Measurements from ENCODE around the gene CPNE2. TPM values are rescaled to one million over a fixed set of nuclear protein-coding genes. Genes with fewer than 3 reads are reported as not detected.
"Not testable (repeated sequence)": the region's sequence is repeated elsewhere in the genome, so short reads cannot be mapped to it uniquely, and the experiment has no call there.

The CPNE2 gene
- total RNA-seq, 1 donor from 2014 or later, result 40.3 TPM

- Histone ChIP-seq H3K27me3 (no peaks in the 10 kb centered on the region), H3K9me3 (no peaks in the 10 kb centered on the region), H3K4me3 (no peak overlapping the region), H3K36me3 (no peaks in the 10 kb centered on the region), H3K4me1 (peaks cover 11% of the 10 kb centered on the region), H3K27ac (no peak overlapping the region)
- TF ChIP-seq POLR2A (IDR thresholded peaks at IDR 0.05) (no peak), CTCF (IDR thresholded peaks at IDR 0.05) (no peak), POLR2AphosphoS5 (IDR thresholded peaks at IDR 0.05; ENCODE audit: insufficient read depth in 1 of 2, low read depth in 1 of 2) (no peak)
- intact Hi-C loops (cut with DNase I), result no loop called here
- no peak for DNase-seq (ENCODE audit: extremely low spot score in 2 of 2)
These were observed 12.3 kb downstream of the CPNE2 start for GRCh38 chr16:57104706-57105105.

- intact Hi-C loops (cut with DNase I), result no loop called here
- Histone ChIP-seq H3K27me3 (no peaks in the 10 kb centered on the region), H3K4me3 (no peak overlapping the region), H3K27ac (no peak overlapping the region), H3K9me3 (no peaks in the 10 kb centered on the region), H3K4me1 (peaks cover 7% of the 10 kb centered on the region), H3K36me3 (no peaks in the 10 kb centered on the region)
- DNase-seq (ENCODE audit: extremely low spot score in 2 of 2), result no peak
- no peak for TF ChIP-seq POLR2A (IDR thresholded peaks at IDR 0.05)
These were observed 12.8 kb downstream of the CPNE2 start for GRCh38 chr16:57105184-57105583.

- Histone ChIP-seq H3K4me1 (peaks cover 7% of the 10 kb centered on the region), H3K9me3 (no peaks in the 10 kb centered on the region), H3K27me3 (no peaks in the 10 kb centered on the region), H3K27ac (no peak overlapping the region), H3K4me3 (no peak overlapping the region), H3K36me3 (no peaks in the 10 kb centered on the region)
- intact Hi-C loops (cut with DNase I), result no loop called here
- TF ChIP-seq POLR2AphosphoS5 (IDR thresholded peaks at IDR 0.05; ENCODE audit: insufficient read depth in 1 of 2, low read depth in 1 of 2) (no peak), POLR2A (IDR thresholded peaks at IDR 0.05) (no peak), CTCF (IDR thresholded peaks at IDR 0.05) (no peak)
- DNase-seq (ENCODE audit: extremely low spot score in 2 of 2), result no peak
These were observed 14.4 kb downstream of the CPNE2 start for GRCh38 chr16:57106767-57107166.

- no peak for DNase-seq (ENCODE audit: extremely low spot score in 2 of 2)
- H3K27ac ChIP-seq, result no peak overlapping the region
- H3K9me3 ChIP-seq, result no peaks in the 10 kb centered on the region
- intact Hi-C loops (cut with DNase I), result no loop called here
- H3K36me3 ChIP-seq, result no peaks in the 10 kb centered on the region
- H3K4me1 ChIP-seq, result peaks cover 13% of the 10 kb centered on the region
- H3K4me3 ChIP-seq, result no peak overlapping the region
- no peak for TF ChIP-seq POLR2A (IDR thresholded peaks at IDR 0.05)
- TF ChIP-seq POLR2AphosphoS5 (IDR thresholded peaks at IDR 0.05; ENCODE audit: insufficient read depth in 1 of 2, low read depth in 1 of 2), result no peak
- no peak for TF ChIP-seq CTCF (IDR thresholded peaks at IDR 0.05)
- H3K27me3 ChIP-seq, result no peaks in the 10 kb centered on the region
These were observed 15.0 kb downstream of the CPNE2 start for GRCh38 chr16:57107321-57107922.

GRCh38 chr16:57108432-57108831, 16.0 kb downstream of the CPNE2 start:
- Histone ChIP-seq H3K9me3 (no peaks in the 10 kb centered on the region), H3K4me1 (peaks cover 17% of the 10 kb centered on the region), H3K4me3 (no peak overlapping the region), H3K36me3 (peaks cover 0 to under 1% of the 10 kb centered on the region in 2 donors), H3K27ac (no peak overlapping the region), H3K27me3 (no peaks in the 10 kb centered on the region)
- no peak for DNase-seq (ENCODE audit: extremely low spot score in 2 of 2)
- intact Hi-C loops (cut with DNase I), result no loop called here
- TF ChIP-seq CTCF (IDR thresholded peaks at IDR 0.05) (no peak), POLR2AphosphoS5 (IDR thresholded peaks at IDR 0.05; ENCODE audit: insufficient read depth in 1 of 2, low read depth in 1 of 2) (no peak), POLR2A (IDR thresholded peaks at IDR 0.05) (no peak)

- H3K4me3 ChIP-seq; intact Hi-C loops (cut with DNase I); H3K27ac ChIP-seq; H3K9me3 ChIP-seq; H3K27me3 ChIP-seq; DNase-seq (ENCODE audit: extremely low spot score in 2 of 2): not testable (repeated sequence)
- H3K36me3 ChIP-seq, result peaks cover 0 to 11% of the 10 kb centered on the region in 2 donors
- H3K4me1 ChIP-seq, result peaks cover 17% of the 10 kb centered on the region
These were observed 17.1 kb downstream of the CPNE2 start for GRCh38 chr16:57109259-57110105.

All from vagina (tissue), 2 donors.